KOPT-K1 (cell line): ENCODE data around the gene HIRA.

Experiments
- H3K27ac ChIP-seq: fragments of 200-600 bp; sonication (generic); 2 replicates; pipeline ENCODE4 v1.5.1; 2016; ENCODE audit warnings: antibody characterized with exemption, mild to moderate bottlenecking, low read depth, low read length; ENCODE audit not compliant: poor library complexity, severe bottlenecking
- H3K36me3 ChIP-seq: fragments of 200-600 bp; sonication (generic); 2 replicates; pipeline ENCODE4 v1.5.1; 2017; ENCODE audit warnings: antibody characterized with exemption, mild to moderate bottlenecking, low read length, moderate library complexity; ENCODE audit not compliant: insufficient read depth
- H3K9me3 ChIP-seq: fragments of 200-600 bp; sonication (generic); 2 replicates; pipeline ENCODE4 v1.5.1; 2017; ENCODE audit warnings: antibody characterized with exemption, low read length, mild to moderate bottlenecking; ENCODE audit not compliant: insufficient read depth, poor library complexity, severe bottlenecking

The HIRA gene

GRCh38 chr22:19356708-19357269, 74.7 kb downstream of the HIRA start:
- H3K27ac ChIP-seq: no peak overlapping the region
- peaks cover 100% of the 10 kb centered on the region for H3K36me3 ChIP-seq
- no peaks in the 10 kb centered on the region for H3K9me3 ChIP-seq

- Histone ChIP-seq H3K27ac (no peak overlapping the region), H3K9me3 (no peaks in the 10 kb centered on the region), H3K36me3 (peaks cover 100% of the 10 kb centered on the region)
These were observed 75.9 kb downstream of the HIRA start for GRCh38 chr22:19355413-19356157.

GRCh38 chr22:19354201-19354600, 77.3 kb downstream of the HIRA start:
- Histone ChIP-seq H3K9me3 (no peaks in the 10 kb centered on the region), H3K36me3 (peaks cover 100% of the 10 kb centered on the region), H3K27ac (no peak overlapping the region)

- H3K9me3 ChIP-seq: no peaks in the 10 kb centered on the region
- H3K27ac ChIP-seq: no peak overlapping the region
- peaks cover 100% of the 10 kb centered on the region for H3K36me3 ChIP-seq
These were observed 78.0 kb downstream of the HIRA start for GRCh38 chr22:19353363-19354131.

GRCh38 chr22:19352766-19353165, 78.8 kb downstream of the HIRA start:
- Histone ChIP-seq H3K27ac (no peak overlapping the region), H3K36me3 (peaks cover 100% of the 10 kb centered on the region), H3K9me3 (no peaks in the 10 kb centered on the region)

GRCh38 chr22:19352217-19352616, 79.3 kb downstream of the HIRA start:
- H3K9me3 ChIP-seq: no peaks in the 10 kb centered on the region
- H3K36me3 ChIP-seq: peaks cover 100% of the 10 kb centered on the region
- H3K27ac ChIP-seq: no peak overlapping the region

- peaks cover 100% of the 10 kb centered on the region for H3K36me3 ChIP-seq
These were observed 79.9 kb downstream of the HIRA start for GRCh38 chr22:19351604-19352003.

GRCh38 chr22:19350947-19351346, 80.6 kb downstream of the HIRA start:
- Histone ChIP-seq H3K27ac (no peak overlapping the region), H3K36me3 (peaks cover 100% of the 10 kb centered on the region), H3K9me3 (no peaks in the 10 kb centered on the region)

More at GRCh38 chr22:19351604-19352003, 79.9 kb downstream of the HIRA start:
- H3K27ac ChIP-seq: no peak overlapping the region
- no peaks in the 10 kb centered on the region for H3K9me3 ChIP-seq

GRCh38 chr22:19350476-19350859, 81.1 kb downstream of the HIRA start:
- Histone ChIP-seq H3K36me3 (peaks cover 100% of the 10 kb centered on the region), H3K27ac (no peak overlapping the region), H3K9me3 (no peaks in the 10 kb centered on the region)

GRCh38 chr22:19349778-19350475, 81.6 kb downstream of the HIRA start:
- Histone ChIP-seq H3K27ac (no peak overlapping the region), H3K9me3 (no peaks in the 10 kb centered on the region), H3K36me3 (peaks cover 100% of the 10 kb centered on the region)

GRCh38 chr22:19346677-19347265, 84.8 kb downstream of the HIRA start:
- Histone ChIP-seq H3K27ac (no peak overlapping the region), H3K36me3 (peaks cover 99% of the 10 kb centered on the region), H3K9me3 (no peaks in the 10 kb centered on the region)

GRCh38 chr22:19344420-19344819, 87.1 kb downstream of the HIRA start:
- peaks cover 18% of the 10 kb centered on the region for H3K9me3 ChIP-seq
- H3K27ac ChIP-seq: no peak overlapping the region
- H3K36me3 ChIP-seq: peaks cover 99% of the 10 kb centered on the region

- Histone ChIP-seq H3K9me3 (peaks cover 27% of the 10 kb centered on the region), H3K36me3 (peaks cover 99% of the 10 kb centered on the region)
These were observed 88.1 kb downstream of the HIRA start for GRCh38 chr22:19343470-19343869.

GRCh38 chr22:19341500-19341899, 90.0 kb downstream of the HIRA start:
- Histone ChIP-seq H3K36me3 (peaks cover 99% of the 10 kb centered on the region), H3K9me3 (peaks cover 47% of the 10 kb centered on the region), H3K27ac (no peak overlapping the region)

More at GRCh38 chr22:19343470-19343869, 88.1 kb downstream of the HIRA start:
- H3K27ac ChIP-seq: no peak overlapping the region
